HEK293 (cell line): ENCODE measurements around the gene SCNN1G.

Source experiments
- CTCF ChIA-PET: fragments of 350-600 bp; formaldehyde crosslinking; extraction: SDS; loops from one replicate; lab custom pipeline; 2021; ENCODE audit warnings: antibody characterized with exemption; lab: Yijun Ruan, JAX
- POLR2A ChIA-PET: fragments of 300-600 bp; formaldehyde crosslinking; extraction: SDS; loops from one replicate; lab custom pipeline; 2020; ENCODE audit warnings: antibody characterized with exemption, inconsistent platforms; lab: Yijun Ruan, JAX
- H3K27ac ChIP-seq: fragments of 200-500 bp; sonication (Bioruptor generic); 2 replicates; pipeline ENCODE4 v1.5.1; 2014; ENCODE audit warnings: low read depth, low read length, control low read depth, inconsistent platforms; ENCODE audit errors: extremely low read depth
- H3K36me3 ChIP-seq, 2 experiments: fragments of 200-500 bp in 1 of 2; sonication (Bioruptor generic) in 1 of 2; 1 replicate in 1 of 2; 2 replicates in 1 of 2; pipeline ENCODE4 v1.5.1; 2014 to 2017; ENCODE audit warnings: inconsistent platforms in 2 of 2, low read length in 2 of 2; ENCODE audit not compliant: control insufficient read depth in 2 of 2, insufficient read depth in 1 of 2
- H3K4me1 ChIP-seq: fragments of 200-500 bp; sonication (Bioruptor generic); 2 replicates; pipeline ENCODE4 v1.5.1; 2014; ENCODE audit warnings: mild to moderate bottlenecking, low read length, inconsistent platforms; ENCODE audit not compliant: control insufficient read depth, insufficient read depth
- H3K4me3 ChIP-seq: 2 replicates; pipeline ENCODE4 v1.5.1; 2011; ENCODE audit warnings: low read depth, mild to moderate bottlenecking, control low read depth, low read length, moderate library complexity
- H3K9me3 ChIP-seq: fragments of 200-500 bp; sonication (Bioruptor generic); 2 replicates; pipeline ENCODE4 v1.5.1; 2014; ENCODE audit warnings: low read depth, low read length, inconsistent platforms; ENCODE audit not compliant: control insufficient read depth, insufficient read depth
- BCL11A ChIP-seq: fragments of 450-650 bp; formaldehyde crosslinking; IDR thresholded peaks from 2 replicates; pipeline ENCODE4 v1.5.1; 2016; ENCODE audit warnings: low read depth, missing biosample characterization, missing genetic modification characterization
- FEZF1 ChIP-seq: fragments of 450-650 bp; formaldehyde crosslinking; IDR thresholded peaks from 2 replicates; pipeline ENCODE4 v1.5.1; 2016; ENCODE audit warnings: missing biosample characterization, missing genetic modification characterization
- HOXA7 ChIP-seq: sonication (generic); formaldehyde crosslinking; IDR thresholded peaks from 2 replicates; pipeline ENCODE4 v1.8.1; 2022; ENCODE audit warnings: missing genetic modification reagents, borderline replicate concordance
- KLF1 ChIP-seq: fragments of 450-650 bp; formaldehyde crosslinking; IDR thresholded peaks from 2 replicates; pipeline ENCODE4 v1.5.1; 2016; ENCODE audit warnings: missing biosample characterization, missing genetic modification characterization
- MZF1 ChIP-seq: fragments of 450-650 bp; formaldehyde crosslinking; IDR thresholded peaks from 2 replicates; pipeline ENCODE4 v1.5.1; 2017; ENCODE audit warnings: missing biosample characterization, missing genetic modification characterization, borderline replicate concordance
- SCRT2 ChIP-seq: fragments of 450-650 bp; formaldehyde crosslinking; IDR thresholded peaks from 2 replicates; pipeline ENCODE4 v1.5.1; 2016; ENCODE audit warnings: missing biosample characterization, missing genetic modification characterization
- SETDB1 ChIP-seq: IDR thresholded peaks from one replicate; pipeline ENCODE4 v1.6.1; 2017; ENCODE audit warnings: mild to moderate bottlenecking, low read length, moderate library complexity, mixed read lengths; ENCODE audit not compliant: insufficient read length
- TCF7L2 ChIP-seq: IDR thresholded peaks from 2 replicates; pipeline ENCODE4 v1.6.1; 2011; ENCODE audit warnings: low read depth, mild to moderate bottlenecking, inconsistent platforms, low read length, moderate library complexity, borderline replicate concordance
- ZFHX2 ChIP-seq: fragments of 450-650 bp; formaldehyde crosslinking; conservative IDR thresholded peaks from 2 replicates; pipeline ENCODE4 v1.5.1; 2016; ENCODE audit warnings: missing biosample characterization, missing genetic modification characterization
- ZIC2 ChIP-seq: fragments of 450-650 bp; formaldehyde crosslinking; IDR thresholded peaks from 2 replicates; pipeline ENCODE4 v1.5.1; 2016; ENCODE audit warnings: missing biosample characterization, missing genetic modification characterization
- ZNF335 ChIP-seq: fragments of 450-650 bp; formaldehyde crosslinking; conservative IDR thresholded peaks from 2 replicates; pipeline ENCODE4 v1.5.1; 2016; ENCODE audit warnings: missing biosample characterization, missing genetic modification characterization
- ZNF354C ChIP-seq: fragments of 450-650 bp; formaldehyde crosslinking; IDR thresholded peaks from 2 replicates; pipeline ENCODE4 v1.5.1; 2016; ENCODE audit warnings: missing biosample characterization, missing genetic modification characterization, low read depth, borderline replicate concordance
- ZNF416 ChIP-seq: fragments of 450-650 bp; formaldehyde crosslinking; IDR thresholded peaks from 2 replicates; pipeline ENCODE4 v1.5.1; 2016; ENCODE audit warnings: missing biosample characterization, missing genetic modification characterization
- ZNF629 ChIP-seq: fragments of 450-650 bp; formaldehyde crosslinking; IDR thresholded peaks from 2 replicates; pipeline ENCODE4 v1.5.1; 2017; ENCODE audit warnings: missing biosample characterization, missing genetic modification characterization
- ZNF654 ChIP-seq: fragments of 450-650 bp; formaldehyde crosslinking; IDR thresholded peaks from 2 replicates; pipeline ENCODE4 v1.5.1; 2016; ENCODE audit warnings: low read depth, missing biosample characterization, missing genetic modification characterization
- TF ChIP-seq, protein P1 (sequence below): fragments of 450-650 bp; IDR thresholded peaks from 2 replicates; pipeline ENCODE4 v1.5.1; 2018; ENCODE audit warnings: missing biosample characterization, mild to moderate bottlenecking, missing genetic modification characterization
- TF ChIP-seq, protein P2 (sequence below): fragments of 450-650 bp; formaldehyde crosslinking; IDR thresholded peaks from 2 replicates; pipeline ENCODE4 v1.5.0; 2017; ENCODE audit warnings: missing biosample characterization, missing genetic modification characterization, borderline replicate concordance
- TF ChIP-seq, protein P3 (sequence below): fragments of 450-650 bp; formaldehyde crosslinking; IDR thresholded peaks from 2 replicates; pipeline ENCODE4 v1.5.1; 2016; ENCODE audit warnings: missing biosample characterization, missing genetic modification characterization, low read depth
- TF ChIP-seq, protein P4 (sequence below): fragments of 450-650 bp; formaldehyde crosslinking; IDR thresholded peaks from 2 replicates; pipeline ENCODE4; 2016; ENCODE audit warnings: missing biosample characterization, missing genetic modification characterization

Gene SCNN1G

DNA sequence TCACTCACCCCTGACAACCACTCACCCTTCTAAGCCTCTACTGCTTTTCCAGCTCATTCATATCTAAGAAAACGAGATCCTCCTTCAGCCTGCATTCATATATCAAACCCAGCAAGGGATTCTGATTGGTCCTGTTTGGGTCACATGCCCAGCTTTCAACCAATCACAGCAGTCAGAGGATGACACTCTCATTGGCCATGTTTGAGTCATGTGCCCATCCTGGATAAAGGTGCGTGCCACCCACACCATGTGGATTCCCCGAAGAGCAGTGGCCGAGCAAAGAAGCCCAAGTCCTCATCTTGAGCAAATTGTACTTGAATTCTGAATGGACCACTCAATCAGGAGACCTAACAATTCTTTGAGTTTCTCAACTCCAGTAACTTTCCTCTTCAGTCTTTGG is 45.0 kb downstream of the SCNN1G start:
- POLR2A ChIA-PET: no interaction called here
- H3K9me3 ChIP-seq: no peaks in the 10 kb centered on the region
- H3K27ac ChIP-seq: no peak overlapping the region
- CTCF ChIA-PET: no interaction called here
- TF ChIP-seq TCF7L2 (no peak), ZNF354C (tag by site-specific recombination) (no peak), FEZF1 (tag by site-specific recombination) (no peak), SCRT2 (tag by site-specific recombination) (no peak), MZF1 (tag by site-specific recombination) (no peak), BCL11A (tag by site-specific recombination) (no peak), ZNF416 (tag by site-specific recombination) (no peak), SETDB1 (no peak), ZFHX2 (tag by site-specific recombination) (no peak)
- TF ChIP-seq, protein P1, sequence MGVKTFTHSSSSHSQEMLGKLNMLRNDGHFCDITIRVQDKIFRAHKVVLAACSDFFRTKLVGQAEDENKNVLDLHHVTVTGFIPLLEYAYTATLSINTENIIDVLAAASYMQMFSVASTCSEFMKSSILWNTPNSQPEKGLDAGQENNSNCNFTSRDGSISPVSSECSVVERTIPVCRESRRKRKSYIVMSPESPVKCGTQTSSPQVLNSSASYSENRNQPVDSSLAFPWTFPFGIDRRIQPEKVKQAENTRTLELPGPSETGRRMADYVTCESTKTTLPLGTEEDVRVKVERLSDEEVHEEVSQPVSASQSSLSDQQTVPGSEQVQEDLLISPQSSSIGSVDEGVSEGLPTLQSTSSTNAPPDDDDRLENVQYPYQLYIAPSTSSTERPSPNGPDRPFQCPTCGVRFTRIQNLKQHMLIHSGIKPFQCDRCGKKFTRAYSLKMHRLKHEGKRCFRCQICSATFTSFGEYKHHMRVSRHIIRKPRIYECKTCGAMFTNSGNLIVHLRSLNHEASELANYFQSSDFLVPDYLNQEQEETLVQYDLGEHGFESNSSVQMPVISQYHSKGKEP (tag by site-specific recombination): no peak
- TF ChIP-seq, protein P2, sequence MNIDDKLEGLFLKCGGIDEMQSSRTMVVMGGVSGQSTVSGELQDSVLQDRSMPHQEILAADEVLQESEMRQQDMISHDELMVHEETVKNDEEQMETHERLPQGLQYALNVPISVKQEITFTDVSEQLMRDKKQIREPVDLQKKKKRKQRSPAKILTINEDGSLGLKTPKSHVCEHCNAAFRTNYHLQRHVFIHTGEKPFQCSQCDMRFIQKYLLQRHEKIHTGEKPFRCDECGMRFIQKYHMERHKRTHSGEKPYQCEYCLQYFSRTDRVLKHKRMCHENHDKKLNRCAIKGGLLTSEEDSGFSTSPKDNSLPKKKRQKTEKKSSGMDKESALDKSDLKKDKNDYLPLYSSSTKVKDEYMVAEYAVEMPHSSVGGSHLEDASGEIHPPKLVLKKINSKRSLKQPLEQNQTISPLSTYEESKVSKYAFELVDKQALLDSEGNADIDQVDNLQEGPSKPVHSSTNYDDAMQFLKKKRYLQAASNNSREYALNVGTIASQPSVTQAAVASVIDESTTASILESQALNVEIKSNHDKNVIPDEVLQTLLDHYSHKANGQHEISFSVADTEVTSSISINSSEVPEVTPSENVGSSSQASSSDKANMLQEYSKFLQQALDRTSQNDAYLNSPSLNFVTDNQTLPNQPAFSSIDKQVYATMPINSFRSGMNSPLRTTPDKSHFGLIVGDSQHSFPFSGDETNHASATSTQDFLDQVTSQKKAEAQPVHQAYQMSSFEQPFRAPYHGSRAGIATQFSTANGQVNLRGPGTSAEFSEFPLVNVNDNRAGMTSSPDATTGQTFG (tag by site-specific recombination): no peak
- TF ChIP-seq, protein P3, sequence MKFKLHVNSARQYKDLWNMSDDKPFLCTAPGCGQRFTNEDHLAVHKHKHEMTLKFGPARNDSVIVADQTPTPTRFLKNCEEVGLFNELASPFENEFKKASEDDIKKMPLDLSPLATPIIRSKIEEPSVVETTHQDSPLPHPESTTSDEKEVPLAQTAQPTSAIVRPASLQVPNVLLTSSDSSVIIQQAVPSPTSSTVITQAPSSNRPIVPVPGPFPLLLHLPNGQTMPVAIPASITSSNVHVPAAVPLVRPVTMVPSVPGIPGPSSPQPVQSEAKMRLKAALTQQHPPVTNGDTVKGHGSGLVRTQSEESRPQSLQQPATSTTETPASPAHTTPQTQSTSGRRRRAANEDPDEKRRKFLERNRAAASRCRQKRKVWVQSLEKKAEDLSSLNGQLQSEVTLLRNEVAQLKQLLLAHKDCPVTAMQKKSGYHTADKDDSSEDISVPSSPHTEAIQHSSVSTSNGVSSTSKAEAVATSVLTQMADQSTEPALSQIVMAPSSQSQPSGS (tag by site-specific recombination): no peak
- TF ChIP-seq, all 188 proteins: peak for 0
- H3K4me1 ChIP-seq: peaks cover 6% of the 10 kb centered on the region; the same call in 1 of the 2 replicates
- H3K36me3 ChIP-seq: no peaks in the 10 kb centered on the region
- no peak overlapping the region for H3K4me3 ChIP-seq

DNA sequence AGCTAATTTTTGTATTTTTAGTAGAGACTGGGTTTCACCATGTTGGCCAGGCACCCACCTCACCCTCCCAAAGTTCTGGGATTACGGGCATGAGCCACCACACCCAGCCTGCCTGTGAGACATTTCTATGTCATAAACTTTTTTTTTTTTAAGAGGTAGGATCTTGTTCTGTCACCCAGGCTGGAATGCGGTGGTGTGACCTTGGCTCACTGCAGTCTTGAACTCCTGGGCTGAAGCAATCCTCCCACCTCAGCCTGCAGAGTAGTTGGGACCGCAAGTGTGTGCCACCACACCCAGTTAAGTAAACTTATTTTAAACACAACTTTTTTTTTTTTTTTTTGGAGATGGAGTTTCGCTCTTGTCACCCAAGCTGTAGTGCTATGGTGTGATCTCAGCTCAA is 47.2 kb downstream of the SCNN1G start:
- POLR2A ChIA-PET: no interaction called here
- CTCF ChIA-PET: no interaction called here

DNA sequence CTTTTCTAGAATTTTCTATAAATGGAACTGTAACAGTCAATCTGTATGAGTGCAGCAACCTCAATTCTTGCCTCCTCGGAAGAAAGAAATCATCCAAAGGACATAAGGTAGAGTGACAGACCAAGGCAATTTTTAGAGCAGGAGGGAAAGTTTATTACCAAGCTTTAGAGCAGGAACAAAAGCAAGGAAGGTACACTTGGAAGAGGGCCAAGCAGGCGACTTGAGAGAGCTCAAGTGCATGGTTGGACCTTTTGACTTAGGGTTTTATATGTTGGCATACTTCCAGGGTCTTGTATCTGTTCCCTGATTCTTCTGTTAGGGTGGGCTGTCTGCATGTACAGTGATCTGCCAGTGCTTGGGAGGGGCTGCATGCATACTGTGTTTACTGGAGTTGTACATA is 50.3 kb downstream of the SCNN1G start:
- Histone ChIP-seq H3K36me3 (no peaks in the 10 kb centered on the region), H3K9me3 (no peaks in the 10 kb centered on the region), H3K4me1 (no peaks in the 10 kb centered on the region), H3K4me3 (no peak overlapping the region), H3K27ac (no peak overlapping the region; the same call in 1 of the 2 replicates)
- CTCF ChIA-PET: no interaction called here
- TF ChIP-seq HOXA7 (CRISPR knock-in tag): no peak
- 0 out of 2 replicates have a peak, but pooled peaks have one; percentile 36 for TF ChIP-seq ZNF335 (tag by site-specific recombination)
- POLR2A ChIA-PET: no interaction called here

More for the DNA sequence above, 47.2 kb downstream of the SCNN1G start:
- Histone ChIP-seq H3K4me3 (no peak overlapping the region), H3K9me3 (no peaks in the 10 kb centered on the region), H3K36me3 (no peaks in the 10 kb centered on the region), H3K4me1 (peaks cover 6% of the 10 kb centered on the region; the same call in 1 of the 2 replicates), H3K27ac (no peak overlapping the region)
- TF ChIP-seq, protein P4, sequence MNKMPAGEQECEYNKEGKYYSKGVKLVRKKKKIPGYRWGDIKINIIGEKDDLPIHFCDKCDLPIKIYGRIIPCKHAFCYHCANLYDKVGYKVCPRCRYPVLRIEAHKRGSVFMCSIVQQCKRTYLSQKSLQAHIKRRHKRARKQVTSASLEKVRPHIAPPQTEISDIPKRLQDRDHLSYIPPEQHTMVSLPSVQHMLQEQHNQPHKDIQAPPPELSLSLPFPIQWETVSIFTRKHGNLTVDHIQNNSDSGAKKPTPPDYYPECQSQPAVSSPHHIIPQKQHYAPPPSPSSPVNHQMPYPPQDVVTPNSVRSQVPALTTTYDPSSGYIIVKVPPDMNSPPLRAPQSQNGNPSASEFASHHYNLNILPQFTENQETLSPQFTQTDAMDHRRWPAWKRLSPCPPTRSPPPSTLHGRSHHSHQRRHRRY (tag by site-specific recombination): no peak
- TF ChIP-seq ZNF629 (tag by site-specific recombination) (no peak), ZNF654 (tag by site-specific recombination) (no peak), KLF1 (tag by site-specific recombination) (peak; percentile 86; the same call in 1 of the 2 replicates), ZIC2 (tag by site-specific recombination) (no peak)
